Femur (tissue), 1 donor: ENCODE results near the gene HDGF.
A peak's percentile ranks its signal among the peaks of the same experiment; 100 is the strongest.

Experiments used
- DNase-seq: peaks from one replicate; pipeline ENCODE4 v3.0.0-alpha.2; 2017

HDGF gene

GRCh38 chr1:156692925-156693847 lies 58.3 kb downstream of the HDGF start:
- peak; percentile 55 for DNase-seq

DNA sequence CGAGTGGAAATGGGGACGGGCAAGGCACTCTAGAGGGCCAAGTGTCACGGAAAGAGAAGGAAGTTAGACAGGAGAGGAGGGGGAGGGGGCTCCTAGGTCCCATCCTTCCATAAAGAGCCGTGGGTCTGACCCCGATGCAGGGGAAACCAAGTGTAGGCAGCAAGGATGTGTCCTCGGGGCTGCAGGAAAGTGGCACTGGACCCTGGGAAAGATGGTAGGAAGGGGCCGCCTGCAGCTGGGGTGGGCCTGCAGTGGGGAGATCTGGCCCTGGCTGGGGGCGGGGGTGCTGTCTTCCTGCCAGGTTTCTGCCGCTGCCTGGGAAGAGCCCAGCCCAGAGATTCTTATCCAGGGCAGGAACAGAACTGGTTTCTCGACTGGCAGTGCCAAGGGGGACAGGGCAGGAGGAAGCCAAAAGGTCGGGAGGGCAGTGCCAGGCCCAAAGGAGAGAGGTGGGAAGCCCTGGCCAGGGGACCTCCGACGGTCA lies 59.0 kb downstream of the HDGF start:
- no peak for DNase-seq
